PC-9 (cell line): ENCODE data around the gene DNAI2. TPM values are rescaled to one million over a fixed set of nuclear protein-coding genes. Genes with fewer than 3 reads are reported as not detected.

ENCODE experiments used
- BruUV-seq: library from RNA; stranded (reverse); fragments of 400-500 nt; replicated peaks from 2 replicates; lab custom pipeline; 2021; lab: Mats Ljungman, UMichigan
- CTCF ChIA-PET: fragments of 300-600 bp; sonication (Branson Sonifier 250); formaldehyde crosslinking; loops from one replicate; lab custom pipeline; 2022; ENCODE audit warnings: antibody characterized with exemption; lab: Charles Lee
- POLR2A ChIA-PET: fragments of 300-600 bp; sonication (Branson Sonifier 250); formaldehyde crosslinking; loops from one replicate; lab custom pipeline; 2022; ENCODE audit warnings: antibody characterized with exemption; ENCODE audit not compliant: unreplicated experiment; lab: Charles Lee
- DNase-seq, 2 experiments: peaks; one replicate each; pipeline versions ENCODE4 v3.0.0 to v3.0.0-alpha.2; 2015 to 2022; ENCODE audit warnings: mixed read lengths in 1 of 2
- H2AFZ ChIP-seq: fragments of 200-600 bp; sonication (generic); 2 replicates; pipeline ENCODE4 v1.8.1; 2017; ENCODE audit warnings: antibody characterized with exemption
- H3F3A ChIP-seq: fragments of 200-600 bp; sonication (generic); 2 replicates; pipeline ENCODE4 v1.8.1; 2017; ENCODE audit warnings: antibody characterized with exemption, mild to moderate bottlenecking, low read depth; ENCODE audit not compliant: insufficient read depth
- H3K27ac ChIP-seq: fragments of 200-600 bp; sonication (generic); 2 replicates; pipeline ENCODE4 v1.6.1; 2016; ENCODE audit warnings: mixed run types
- H3K27me3 ChIP-seq: fragments of 200-600 bp; sonication (generic); 2 replicates; pipeline ENCODE4 v1.6.1; 2016; ENCODE audit warnings: low read depth, mixed run types; ENCODE audit not compliant: insufficient read depth
- H3K36me3 ChIP-seq: fragments of 200-600 bp; sonication (generic); 2 replicates; pipeline ENCODE4 v1.6.1; 2016; ENCODE audit warnings: low read depth, mixed run types
- H3K4me1 ChIP-seq: fragments of 200-600 bp; sonication (generic); replicated peaks from 2 replicates; pipeline ENCODE4 v1.6.1; 2016; ENCODE audit warnings: mixed run types; ENCODE audit not compliant: insufficient read depth
- H3K4me2 ChIP-seq: fragments of 200-600 bp; sonication (generic); 2 replicates; pipeline ENCODE4 v1.6.1; 2017; ENCODE audit warnings: mixed run types
- H3K4me3 ChIP-seq: fragments of 200-600 bp; sonication (generic); 2 replicates; pipeline ENCODE4 v1.6.1; 2016; ENCODE audit warnings: mixed run types
- H3K79me2 ChIP-seq: fragments of 200-600 bp; sonication (generic); 2 replicates; pipeline ENCODE4 v1.6.1; 2017; ENCODE audit warnings: low read depth, mixed run types
- H3K9me2 ChIP-seq: fragments of 200-600 bp; sonication (generic); 2 replicates; pipeline ENCODE4 v1.8.1; 2017; ENCODE audit warnings: mild to moderate bottlenecking; ENCODE audit not compliant: insufficient read depth
- H3K9me3 ChIP-seq: fragments of 200-600 bp; sonication (generic); 2 replicates; pipeline ENCODE4 v1.8.1; 2016; ENCODE audit warnings: low read depth; ENCODE audit not compliant: insufficient read depth
- H4K20me1 ChIP-seq: fragments of 200-600 bp; sonication (generic); 2 replicates; pipeline ENCODE4 v1.8.1; 2017; ENCODE audit not compliant: insufficient read depth
- CTCF ChIP-seq: fragments of 200-600 bp; sonication (generic); conservative IDR thresholded peaks from 2 replicates; pipeline ENCODE4 v1.6.1; 2017; ENCODE audit warnings: mixed run types, antibody characterized with exemption, mild to moderate bottlenecking, moderate library complexity
- EZH2 ChIP-seq: fragments of 200-600 bp; sonication (generic); IDR thresholded peaks from 2 replicates; pipeline ENCODE4 v1.8.0; 2017; ENCODE audit warnings: antibody characterized with exemption, low read depth
- intact Hi-C: fragments of 100-400 bp; cut with micrococcal nuclease; formaldehyde crosslinking; loops from one replicate; pipeline ENCODE4 v1.10.0; 2022; ENCODE audit not compliant: unreplicated experiment
- total RNA-seq: library from RNA; stranded (reverse); gene quantifications from 2 replicates; pipeline ENCODE4 v1.2.3, GENCODE V29; 2021

Gene DNAI2
- total RNA-seq, 1 experiment from 2014 or later: not detected

GRCh38 chr17:74243013-74243755 lies 30.9 kb upstream of the DNAI2 start:
- Histone ChIP-seq H3K36me3 (no peaks in the 10 kb centered on the region), H3K4me3 (no peak overlapping the region), H3K27ac (no peak overlapping the region), H3K9me3 (no peaks in the 10 kb centered on the region), H2AFZ (no peak overlapping the region), H4K20me1 (no peaks in the 10 kb centered on the region), H3K4me2 (no peak overlapping the region), H3K27me3 (peaks cover 90% of the 10 kb centered on the region), H3F3A (no peaks in the 10 kb centered on the region), H3K79me2 (no peaks in the 10 kb centered on the region), H3K9me2 (no peaks in the 10 kb centered on the region), H3K4me1 (no peaks in the 10 kb centered on the region)
- TF ChIP-seq EZH2 (no peak), CTCF (no peak)
- intact Hi-C loops: no loop called here
- ChIA-PET POLR2A (no interaction called here), CTCF (no interaction called here)
- no peak for DNase-seq
- no TSS peak for BruUV-seq

GRCh38 chr17:74244128-74244527 lies 29.9 kb upstream of the DNAI2 start:
- CTCF ChIA-PET: no interaction called here
- TF ChIP-seq CTCF (no peak), EZH2 (no peak)
- POLR2A ChIA-PET: no interaction called here
- Histone ChIP-seq H4K20me1 (no peaks in the 10 kb centered on the region), H3K4me1 (no peaks in the 10 kb centered on the region), H3K27ac (no peak overlapping the region), H3F3A (no peaks in the 10 kb centered on the region), H3K4me3 (no peak overlapping the region), H3K9me3 (no peaks in the 10 kb centered on the region), H3K36me3 (no peaks in the 10 kb centered on the region), H3K4me2 (no peak overlapping the region), H3K79me2 (no peaks in the 10 kb centered on the region), H2AFZ (no peak overlapping the region), H3K27me3 (peaks cover 95% of the 10 kb centered on the region), H3K9me2 (no peaks in the 10 kb centered on the region)
- no TSS peak for BruUV-seq
- no peak for DNase-seq
- intact Hi-C loops: no loop called here

GRCh38 chr17:74244548-74244947 lies 29.5 kb upstream of the DNAI2 start:
- H3K79me2 ChIP-seq: no peaks in the 10 kb centered on the region
- CTCF ChIA-PET: interaction anchor here (0.7 kb wide), 1 partner anchor 744 kb away, joined by 4 read pairs; no protein-coding TSS in a partner anchor
- no peaks in the 10 kb centered on the region for H3F3A ChIP-seq
- H3K27ac ChIP-seq: no peak overlapping the region
- no peak overlapping the region for H2AFZ ChIP-seq
- H3K4me2 ChIP-seq: no peak overlapping the region
- peaks cover 94% of the 10 kb centered on the region for H3K27me3 ChIP-seq
- H3K9me3 ChIP-seq: no peaks in the 10 kb centered on the region
- H4K20me1 ChIP-seq: no peaks in the 10 kb centered on the region
- intact Hi-C loops: no loop called here
- H3K4me1 ChIP-seq: no peaks in the 10 kb centered on the region
- no peaks in the 10 kb centered on the region for H3K9me2 ChIP-seq
- TF ChIP-seq CTCF (no peak), EZH2 (no peak)
- POLR2A ChIA-PET: no interaction called here
- DNase-seq: no peak
- no peak overlapping the region for H3K4me3 ChIP-seq
- BruUV-seq: no TSS peak
- H3K36me3 ChIP-seq: no peaks in the 10 kb centered on the region
